ENCODE data around the gene CENPK. TPM values are rescaled to one million over a fixed set of nuclear protein-coding genes. Genes with fewer than 3 reads are reported as not detected.

Gene CENPK
- total and polyA plus RNA-seq, 9 of the 15 experiments (the other 6 are each of a cell fraction or from before 2014, with no cell fraction given), result 30.8 to 134 (median 69.0) TPM

GRCh38 chr5:65482736-65483545, 80.0 kb downstream of the CENPK start (continued):
- TF ChIP-seq ZNF318 (IDR thresholded peaks at IDR 0.05; ENCODE audit: borderline replicate concordance in 1 of 2, low read depth in 1 of 2), result peak in 1 of 2 experiments; percentile 70; a peak in 2 of 4 replicates
- no peak for TF ChIP-seq FIP1L1 (IDR thresholded peaks at IDR 0.05; ENCODE audit: low read depth, low read length, poor library complexity, severe bottlenecking)
- no peak for TF ChIP-seq TSHZ1 (CRISPR knock-in tag; IDR thresholded peaks at IDR 0.05)
- TF ChIP-seq EWSR1 (IDR thresholded peaks at IDR 0.05; ENCODE audit: borderline replicate concordance, low read depth, partially characterized antibody), result no peak
- no peak for TF ChIP-seq MED1 (CRISPR knock-in tag; IDR thresholded peaks at IDR 0.05; ENCODE audit: borderline replicate concordance)
- TF ChIP-seq EP300 (IDR thresholded peaks at IDR 0.05; ENCODE audit: low read length), result 0 out of 2 replicates have a peak, but pooled peaks have one; percentile 52
- no peak for TF ChIP-seq ZNF143 (CRISPR knock-in tag; IDR thresholded peaks at IDR 0.05)
- TF ChIP-seq ZEB2 (IDR thresholded peaks at IDR 0.05), result no peak
- no peak for TF ChIP-seq ZKSCAN8 (CRISPR knock-in tag; IDR thresholded peaks at IDR 0.05)
- TF ChIP-seq ZBTB26 (CRISPR knock-in tag; IDR thresholded peaks at IDR 0.05), result no peak
- no peak for TF ChIP-seq KAT7 (CRISPR knock-in tag; IDR thresholded peaks at IDR 0.05; ENCODE audit: borderline replicate concordance)
- no peak for TF ChIP-seq RBM15 (IDR thresholded peaks at IDR 0.05; ENCODE audit: insufficient read depth, low read length)
- TF ChIP-seq CC2D1A (IDR thresholded peaks at IDR 0.05), result no peak
- peak; percentile 79 for TF ChIP-seq NFE2 (IDR thresholded peaks at IDR 0.05; ENCODE audit: low read depth)

Measured in K562 (cell line).